GM10266 (cell line): Measurements from ENCODE around the gene ZFYVE1.

Experiments used
- DNase-seq: peaks from one replicate; pipeline ENCODE4 v3.0.0; 2012; ENCODE audit errors: extremely low spot score
- CTCF ChIP-seq: IDR thresholded peaks from 2 replicates; pipeline ENCODE4 v1.5.1; 2012; ENCODE audit warnings: mild to moderate bottlenecking, low read depth; ENCODE audit not compliant: control insufficient read depth, insufficient read depth; ENCODE audit errors: missing control alignments

ZFYVE1 gene

GRCh38 chr14:72925815-72926291 is 101.1 kb downstream of the ZFYVE1 start:
- TF ChIP-seq CTCF, result no peak
- no peak for DNase-seq

GRCh38 chr14:72925171-72925759 is 101.6 kb downstream of the ZFYVE1 start:
- no peak for DNase-seq
- TF ChIP-seq CTCF, result no peak

- DNase-seq, result no peak
Measured at GRCh38 chr14:72924337-72924736, 102.6 kb downstream of the ZFYVE1 start.

GRCh38 chr14:72921396-72921795 is 105.5 kb downstream of the ZFYVE1 start:
- DNase-seq, result no peak
- no peak for TF ChIP-seq CTCF

More at GRCh38 chr14:72924337-72924736, 102.6 kb downstream of the ZFYVE1 start:
- TF ChIP-seq CTCF, result no peak

GRCh38 chr14:72920008-72920407 is 106.9 kb downstream of the ZFYVE1 start:
- no peak for TF ChIP-seq CTCF
- DNase-seq, result no peak
